PC-3 (cell line): ENCODE data around the gene ATP8B3. TPM values are rescaled to one million over a fixed set of nuclear protein-coding genes. Genes with fewer than 3 reads are reported as not detected.

Experiments
- ATAC-seq: fragments of 200-7000 bp; cut with Tn5 transposase; 2 replicates; pipeline ENCODE4 v1.9.1; 2020; ENCODE audit warnings: mild to moderate bottlenecking, moderate library complexity
- BruUV-seq: library from RNA; stranded (reverse); fragments of 400-500 nt; replicated peaks from 2 replicates; lab custom pipeline; 2021; lab: Mats Ljungman, UMichigan
- CTCF ChIA-PET: fragments of 300-600 bp; sonication (Branson Sonifier 250); formaldehyde crosslinking; loops from one replicate; lab custom pipeline; 2022; ENCODE audit warnings: antibody characterized with exemption; lab: Charles Lee
- POLR2A ChIA-PET: fragments of 300-600 bp; sonication (Branson Sonifier 250); formaldehyde crosslinking; loops from one replicate; lab custom pipeline; 2022; ENCODE audit warnings: antibody characterized with exemption; ENCODE audit not compliant: unreplicated experiment; lab: Charles Lee
- DNase-seq: peaks from one replicate; pipeline ENCODE4 v3.0.0-alpha.2; 2015
- H2AFZ ChIP-seq: fragments of 300-600 bp; sonication (generic); 2 replicates; pipeline ENCODE4 v1.6.0; 2016; ENCODE audit warnings: antibody characterized with exemption, low read length
- H3F3A ChIP-seq: fragments of 300-600 bp; sonication (generic); one replicate; pipeline ENCODE4 v1.6.0; 2017; ENCODE audit warnings: antibody characterized with exemption, low read length, control low read depth, mild to moderate bottlenecking; ENCODE audit not compliant: unreplicated experiment
- H3K27ac ChIP-seq: fragments of 300-600 bp; sonication (generic); 2 replicates; pipeline ENCODE4 v1.5.1; 2016; ENCODE audit warnings: mild to moderate bottlenecking, low read length
- H3K27me3 ChIP-seq: fragments of 300-600 bp; sonication (generic); 2 replicates; pipeline ENCODE4 v1.6.1; 2016; ENCODE audit warnings: low read length, mixed read lengths
- H3K36me3 ChIP-seq: fragments of 300-600 bp; sonication (generic); 2 replicates; pipeline ENCODE4 v1.6.1; 2016; ENCODE audit warnings: low read depth, mixed run types, low read length, mixed read lengths
- H3K4me1 ChIP-seq: fragments of 300-600 bp; sonication (generic); 2 replicates; pipeline ENCODE4 v1.5.1; 2016; ENCODE audit warnings: low read length; ENCODE audit not compliant: insufficient read depth
- H3K4me2 ChIP-seq: fragments of 300-600 bp; sonication (generic); 2 replicates; pipeline ENCODE4 v1.6.0; 2016; ENCODE audit warnings: low read length
- H3K4me3 ChIP-seq: fragments of 300-600 bp; sonication (generic); 2 replicates; pipeline ENCODE4 v1.5.1; 2016; ENCODE audit warnings: mild to moderate bottlenecking, low read length, mixed read lengths
- H3K79me2 ChIP-seq: fragments of 300-600 bp; sonication (generic); 2 replicates; pipeline ENCODE4 v1.6.1; 2017; ENCODE audit warnings: low read length, mixed read lengths
- H3K9ac ChIP-seq: fragments of 300-600 bp; sonication (generic); 2 replicates; pipeline ENCODE4 v1.6.0; 2016; ENCODE audit warnings: mild to moderate bottlenecking, low read length
- H3K9me2 ChIP-seq: fragments of 300-600 bp; sonication (generic); replicated peaks from 2 replicates; pipeline ENCODE4 v1.6.1; 2016; ENCODE audit warnings: mixed run types, low read length, mixed read lengths
- H3K9me3 ChIP-seq: fragments of 300-600 bp; sonication (generic); 2 replicates; pipeline ENCODE4 v1.6.1; 2016; ENCODE audit warnings: low read length, mixed read lengths
- H4K20me1 ChIP-seq: fragments of 300-600 bp; sonication (generic); 2 replicates; pipeline ENCODE4 v1.6.1; 2016; ENCODE audit warnings: low read length, mixed read lengths
- EZH2 ChIP-seq: fragments of 300-600 bp; sonication (generic); IDR thresholded peaks from one replicate; pipeline ENCODE4 v1.6.1; 2017; ENCODE audit warnings: antibody characterized with exemption, mild to moderate bottlenecking, low read length; ENCODE audit not compliant: unreplicated experiment
- EZH2phosphoT487 ChIP-seq: fragments of 300-600 bp; sonication (generic); IDR thresholded peaks from 2 replicates; pipeline ENCODE4 v1.6.1; 2018; ENCODE audit warnings: mild to moderate bottlenecking, antibody characterized with exemption, low read length, borderline replicate concordance
- intact Hi-C: fragments of 100-400 bp; cut with micrococcal nuclease; formaldehyde crosslinking; loops from 2 replicates; pipeline ENCODE4 v1.9.0; 2023
- total RNA-seq: library from RNA; depleted of rRNA; stranded (reverse); fragments of >200 nt; gene quantifications from 2 replicates; pipeline ENCODE4 v1.2.3, GENCODE V29; 2014
- TF ChIP-seq, protein P1 (sequence below): fragments of 300-600 bp; sonication (generic); conservative IDR thresholded peaks from 2 replicates; pipeline ENCODE4 v1.5.1; 2017; ENCODE audit warnings: antibody characterized with exemption, low read depth, mild to moderate bottlenecking, low read length

Gene ATP8B3
- total RNA-seq, 1 experiment from 2014 or later, result 4.2 TPM

DNA sequence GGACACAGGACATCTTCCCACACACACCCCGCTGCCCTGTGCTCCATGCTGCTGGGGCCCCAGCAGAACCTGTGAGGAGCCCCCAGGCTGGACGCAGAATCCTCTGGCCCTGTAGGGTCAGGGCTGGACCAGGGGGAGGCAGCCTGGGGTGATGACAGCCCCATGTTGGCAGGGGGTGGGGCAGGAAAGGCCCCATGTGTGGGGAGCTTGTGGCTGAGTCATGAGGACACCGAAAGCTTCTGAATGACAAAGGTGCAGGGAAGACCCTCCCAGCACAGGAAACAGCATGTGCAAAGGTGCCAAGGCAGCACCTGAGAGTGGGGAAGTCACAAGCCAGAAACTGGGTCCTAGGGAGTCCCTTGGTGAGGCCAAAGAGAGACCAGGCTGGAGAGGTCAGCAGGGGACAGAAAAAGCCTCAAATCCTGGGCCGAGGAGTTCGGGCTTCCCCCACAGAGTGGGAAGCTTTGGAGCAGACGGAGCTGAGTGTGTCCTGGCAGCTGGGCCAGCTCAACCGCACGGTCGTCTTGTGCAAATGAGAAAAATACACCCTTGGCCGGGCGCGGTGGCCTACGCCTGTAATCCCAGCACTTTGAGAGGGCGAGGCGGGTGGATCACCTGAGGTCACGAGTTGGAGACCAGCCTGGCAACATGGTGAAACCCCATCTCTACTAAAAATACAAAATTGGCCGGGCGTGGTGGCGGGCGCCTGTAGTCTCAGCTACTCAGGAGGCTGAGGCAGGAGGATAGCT lies 17.5 kb downstream of the ATP8B3 start:
- CTCF ChIA-PET, result interaction anchor here (0.5 kb wide), 1 partner anchor 44 kb away, joined by 5 read pairs; no protein-coding TSS in a partner anchor
- Histone ChIP-seq H3K27me3 (no peaks in the 10 kb centered on the region), H4K20me1 (no peaks in the 10 kb centered on the region), H3K36me3 (no peaks in the 10 kb centered on the region), H3K27ac (no peak overlapping the region), H3K4me2 (no peak overlapping the region), H3K9ac (no peak overlapping the region), H3F3A (no peaks in the 10 kb centered on the region), H3K9me2 (no peaks in the 10 kb centered on the region), H3K9me3 (no peaks in the 10 kb centered on the region), H3K4me3 (no peak overlapping the region), H2AFZ (no peak overlapping the region), H3K79me2 (no peaks in the 10 kb centered on the region), H3K4me1 (no peaks in the 10 kb centered on the region; the same call in 1 of the 2 replicates)
- no TSS peak for BruUV-seq
- no peak for DNase-seq
- POLR2A ChIA-PET, result no interaction called here
- TF ChIP-seq EZH2 (no peak), EZH2phosphoT487 (no peak)
- TF ChIP-seq, protein P1, sequence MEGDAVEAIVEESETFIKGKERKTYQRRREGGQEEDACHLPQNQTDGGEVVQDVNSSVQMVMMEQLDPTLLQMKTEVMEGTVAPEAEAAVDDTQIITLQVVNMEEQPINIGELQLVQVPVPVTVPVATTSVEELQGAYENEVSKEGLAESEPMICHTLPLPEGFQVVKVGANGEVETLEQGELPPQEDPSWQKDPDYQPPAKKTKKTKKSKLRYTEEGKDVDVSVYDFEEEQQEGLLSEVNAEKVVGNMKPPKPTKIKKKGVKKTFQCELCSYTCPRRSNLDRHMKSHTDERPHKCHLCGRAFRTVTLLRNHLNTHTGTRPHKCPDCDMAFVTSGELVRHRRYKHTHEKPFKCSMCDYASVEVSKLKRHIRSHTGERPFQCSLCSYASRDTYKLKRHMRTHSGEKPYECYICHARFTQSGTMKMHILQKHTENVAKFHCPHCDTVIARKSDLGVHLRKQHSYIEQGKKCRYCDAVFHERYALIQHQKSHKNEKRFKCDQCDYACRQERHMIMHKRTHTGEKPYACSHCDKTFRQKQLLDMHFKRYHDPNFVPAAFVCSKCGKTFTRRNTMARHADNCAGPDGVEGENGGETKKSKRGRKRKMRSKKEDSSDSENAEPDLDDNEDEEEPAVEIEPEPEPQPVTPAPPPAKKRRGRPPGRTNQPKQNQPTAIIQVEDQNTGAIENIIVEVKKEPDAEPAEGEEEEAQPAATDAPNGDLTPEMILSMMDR, result no peak
- ATAC-seq, result no peak
- intact Hi-C loops, result no loop called here

DNA sequence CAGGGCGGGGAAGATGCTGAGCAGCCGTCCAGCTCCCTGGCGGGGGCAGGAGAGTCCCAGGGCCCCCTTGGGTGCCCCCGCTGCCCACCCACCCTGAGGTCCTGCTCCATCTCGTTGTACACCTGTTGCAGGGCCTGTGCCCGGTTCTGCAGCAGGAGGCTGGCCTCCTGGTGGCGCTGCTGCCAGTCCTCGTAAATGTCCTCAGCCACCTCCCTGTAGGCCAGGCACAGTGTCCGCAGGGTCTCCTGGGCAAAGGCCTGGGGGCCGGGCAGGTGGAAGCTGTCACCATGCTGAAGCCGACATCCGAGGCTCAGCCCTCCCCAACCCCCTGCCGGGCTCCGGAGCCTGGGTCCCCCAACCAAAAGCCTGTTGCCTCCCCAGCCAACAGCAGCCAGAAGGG lies 20.2 kb downstream of the ATP8B3 start:
- BruUV-seq, result no TSS peak
- no peak overlapping the region for H3K4me3 ChIP-seq
- H3K79me2 ChIP-seq, result no peaks in the 10 kb centered on the region
- no peak overlapping the region for H3K9ac ChIP-seq
- no peaks in the 10 kb centered on the region for H3K36me3 ChIP-seq
- no peaks in the 10 kb centered on the region for H4K20me1 ChIP-seq
- no peak overlapping the region for H3K4me2 ChIP-seq
- intact Hi-C loops, result no loop called here
- H3K4me1 ChIP-seq, result no peaks in the 10 kb centered on the region; the same call in 1 of the 2 replicates
- no peaks in the 10 kb centered on the region for H3K9me2 ChIP-seq
- no peak overlapping the region for H3K27ac ChIP-seq
- DNase-seq (no peak), ATAC-seq (no peak)
- ChIA-PET CTCF (no interaction called here), POLR2A (no interaction called here)
- TF ChIP-seq EZH2, result no peak
- H3F3A ChIP-seq, result no peaks in the 10 kb centered on the region
- H3K27me3 ChIP-seq, result no peaks in the 10 kb centered on the region
- no peaks in the 10 kb centered on the region for H3K9me3 ChIP-seq
- no peak overlapping the region for H2AFZ ChIP-seq

GRCh38 chr19:1790054-1790792 lies 21.9 kb downstream of the ATP8B3 start:
- H3K79me2 ChIP-seq, result no peaks in the 10 kb centered on the region

More at GRCh38 chr19:1790054-1790792, 21.9 kb downstream of the ATP8B3 start:
- no peak overlapping the region for H2AFZ ChIP-seq
- CTCF ChIA-PET, result interaction anchor here (0.7 kb wide), 1 partner anchor 9 kb away, joined by 3 read pairs; no protein-coding TSS in a partner anchor
- BruUV-seq, result no TSS peak
- no peaks in the 10 kb centered on the region for H3K9me3 ChIP-seq
- H4K20me1 ChIP-seq, result no peaks in the 10 kb centered on the region
- TF ChIP-seq EZH2phosphoT487, result no peak
- no peak for TF ChIP-seq EZH2
- TF ChIP-seq, protein P1, result no peak
- no peaks in the 10 kb centered on the region for H3K27me3 ChIP-seq
- no peak overlapping the region for H3K9ac ChIP-seq
- intact Hi-C loops, result no loop called here
- H3K9me2 ChIP-seq, result no peaks in the 10 kb centered on the region
- DNase-seq (no peak), ATAC-seq (no peak)
- POLR2A ChIA-PET, result no interaction called here
- no peaks in the 10 kb centered on the region for H3K4me1 ChIP-seq
- no peaks in the 10 kb centered on the region for H3F3A ChIP-seq
- no peaks in the 10 kb centered on the region for H3K36me3 ChIP-seq
- H3K27ac ChIP-seq, result no peak overlapping the region
- H3K4me3 ChIP-seq, result no peak overlapping the region
- H3K4me2 ChIP-seq, result no peak overlapping the region
